GM21723 (cell line): ENCODE measurements around the gene GRIN1.
"Not testable (repeated sequence)": the region's sequence is repeated elsewhere in the genome, so short reads cannot be mapped to it uniquely, and the experiment has no call there.

Experiments
- ATAC-seq: cut with Tn5 transposase; IDR thresholded peaks from one replicate; pipeline ENCODE4 v1.9.1; 2021; ENCODE audit warnings: mild to moderate bottlenecking, moderate library complexity; ENCODE audit not compliant: unreplicated experiment

The GRIN1 gene

GRCh38 chr9:137110911-137111787 is 27.8 kb upstream of the GRIN1 start:
- no peak for ATAC-seq

GRCh38 chr9:137111788-137112563 is 27.0 kb upstream of the GRIN1 start:
- no peak for ATAC-seq

GRCh38 chr9:137112564-137113384 is 26.2 kb upstream of the GRIN1 start:
- no peak for ATAC-seq

GRCh38 chr9:137113385-137114159 is 25.4 kb upstream of the GRIN1 start:
- ATAC-seq: no peak

GRCh38 chr9:137114220-137114612 is 24.7 kb upstream of the GRIN1 start:
- no peak for ATAC-seq

- ATAC-seq: peak; percentile 61
Measured at GRCh38 chr9:137114613-137115393, 24.2 kb upstream of the GRIN1 start, which contains the start of gene DPP7. TSS of gene DPP7 (minus strand) at chr9:137114733. CDS start at chr9:137114713, 20 bp downstream.

- ATAC-seq: no peak
Measured at GRCh38 chr9:137115394-137116026, 23.4 kb upstream of the GRIN1 start.

- no peak for ATAC-seq
Measured at GRCh38 chr9:137116027-137116507, 22.9 kb upstream of the GRIN1 start.

GRCh38 chr9:137116728-137117127 is 22.2 kb upstream of the GRIN1 start:
- ATAC-seq: no peak

GRCh38 chr9:137117269-137117731 is 21.7 kb upstream of the GRIN1 start:
- ATAC-seq: no peak

- ATAC-seq: not testable (repeated sequence)
Measured at GRCh38 chr9:137118092-137118603, 20.8 kb upstream of the GRIN1 start.

GRCh38 chr9:137121927-137122795 is 16.8 kb upstream of the GRIN1 start:
- ATAC-seq: not testable (repeated sequence)

- ATAC-seq: not testable (repeated sequence)
Measured at GRCh38 chr9:137122796-137123467, 16.0 kb upstream of the GRIN1 start.

- ATAC-seq: no peak
Measured at GRCh38 chr9:137123468-137123837, 15.5 kb upstream of the GRIN1 start.

GRCh38 chr9:137123952-137124462 is 14.9 kb upstream of the GRIN1 start:
- not testable (repeated sequence) for ATAC-seq

GRCh38 chr9:137126786-137127185 is 12.2 kb upstream of the GRIN1 start:
- ATAC-seq: no peak
